Left lung (tissue), 10 donors: ENCODE results near the gene ACOT6. TPM values are rescaled to one million over a fixed set of nuclear protein-coding genes. Genes with fewer than 3 reads are reported as not detected.

ENCODE experiments used
- ATAC-seq: fragments of 200-7000 bp; cut with Tn5 transposase; one replicate; pipeline ENCODE4 v1.9.1; 2020; ENCODE audit warnings: moderate library complexity
- DNase-seq, 4 donors: peaks; one replicate each; pipeline ENCODE4 v3.0.0-alpha.2; 2013 to 2020
- H3K27ac ChIP-seq, 2 donors: fragments of 200-600 bp; sonication (generic) in 1 of 2; one replicate each; pipeline versions ENCODE4 v1.5.0 to v1.8.0; 2020 to 2021
- H3K27me3 ChIP-seq, 2 donors: fragments of 200-600 bp; sonication (generic) in 1 of 2; one replicate each; pipeline versions ENCODE4 v1.5.0 to v1.8.0; 2020 to 2021
- H3K36me3 ChIP-seq, 2 donors: fragments of 200-600 bp; sonication (generic) in 1 of 2; one replicate each; pipeline versions ENCODE4 v1.5.0 to v1.8.0; 2020 to 2021
- H3K4me1 ChIP-seq, 2 donors: fragments of 200-600 bp; one replicate each; pipeline ENCODE4 v1.8.0; 2021
- H3K4me3 ChIP-seq, 2 donors: fragments of 200-600 bp; sonication (generic) in 1 of 2; one replicate each; pipeline versions ENCODE4 v1.5.0 to v1.8.0; 2020 to 2021; ENCODE audit warnings: mild to moderate bottlenecking in 1 of 2
- H3K9me3 ChIP-seq, 2 donors: fragments of 200-600 bp; sonication (generic) in 1 of 2; one replicate each; pipeline versions ENCODE4 v1.5.0 to v1.8.0; 2020 to 2021
- intact Hi-C, 2 donors: fragments of 100-400 bp; cut with DNase I; formaldehyde crosslinking; loops; one replicate each; pipeline versions ENCODE4 v1.11.2 to v1.14.2; 2022
- polyA plus RNA-seq, 6 donors: library from polyadenylated mRNA; unstranded; fragments of 120-200 nt; gene quantifications; one replicate each; pipeline ENCODE4 v1.2.1, GENCODE V29; 2013; ENCODE audit not compliant: insufficient read length in 6 of 6
- total RNA-seq, 2 donors: library from RNA; stranded (reverse); fragmentation: NEBNext Ultra II Directional; extraction: Animal tissue kit (Norgen Biotek cat#: 25700); gene quantifications; one replicate each; pipeline ENCODE4 v1.2.1, GENCODE V29; 2021
- TF ChIP-seq, protein P1 (sequence below), 2 donors: fragments of 200-600 bp; sonication (generic) in 1 of 2; IDR thresholded peaks; one replicate each; pipeline versions ENCODE4 v1.5.0 to v1.8.0; 2021; ENCODE audit warnings: antibody characterized with exemption in 2 of 2
- donor health status: DM: no; HTN: yes; CAD: no.
- donor health status: DM: no; HTN: no; CAD: no.

The ACOT6 gene
- total and polyA plus RNA-seq, 8 donors, result not detected

DNA sequence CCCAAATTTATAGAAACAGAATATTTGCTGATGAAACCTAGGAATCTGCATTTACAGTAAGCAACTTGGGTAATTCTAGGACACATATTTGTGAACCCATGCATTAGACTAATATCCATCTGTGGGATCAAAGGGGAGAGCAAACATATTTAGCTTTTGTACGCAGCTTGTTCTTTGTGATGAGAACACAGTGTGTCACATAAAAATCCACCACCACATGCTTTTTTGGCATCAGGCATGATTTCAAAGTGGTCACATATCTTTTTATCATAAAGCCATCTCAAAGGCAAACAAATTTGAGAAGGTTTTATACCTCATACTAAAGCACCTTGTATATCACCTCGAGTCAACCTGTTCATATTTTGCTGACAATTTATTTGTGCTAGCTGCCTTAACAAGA is 48.2 kb downstream of the ACOT6 start:
- no peak for DNase-seq
- Histone ChIP-seq H3K4me3 (no peak overlapping the region), H3K9me3 (no peaks in the 10 kb centered on the region), H3K27ac (no peak overlapping the region), H3K4me1 (no peaks in the 10 kb centered on the region), H3K27me3 (no peaks in the 10 kb centered on the region), H3K36me3 (peaks cover 0 to 8% of the 10 kb centered on the region in 2 donors)
- intact Hi-C loops, result no loop called here
- TF ChIP-seq, protein P1, sequence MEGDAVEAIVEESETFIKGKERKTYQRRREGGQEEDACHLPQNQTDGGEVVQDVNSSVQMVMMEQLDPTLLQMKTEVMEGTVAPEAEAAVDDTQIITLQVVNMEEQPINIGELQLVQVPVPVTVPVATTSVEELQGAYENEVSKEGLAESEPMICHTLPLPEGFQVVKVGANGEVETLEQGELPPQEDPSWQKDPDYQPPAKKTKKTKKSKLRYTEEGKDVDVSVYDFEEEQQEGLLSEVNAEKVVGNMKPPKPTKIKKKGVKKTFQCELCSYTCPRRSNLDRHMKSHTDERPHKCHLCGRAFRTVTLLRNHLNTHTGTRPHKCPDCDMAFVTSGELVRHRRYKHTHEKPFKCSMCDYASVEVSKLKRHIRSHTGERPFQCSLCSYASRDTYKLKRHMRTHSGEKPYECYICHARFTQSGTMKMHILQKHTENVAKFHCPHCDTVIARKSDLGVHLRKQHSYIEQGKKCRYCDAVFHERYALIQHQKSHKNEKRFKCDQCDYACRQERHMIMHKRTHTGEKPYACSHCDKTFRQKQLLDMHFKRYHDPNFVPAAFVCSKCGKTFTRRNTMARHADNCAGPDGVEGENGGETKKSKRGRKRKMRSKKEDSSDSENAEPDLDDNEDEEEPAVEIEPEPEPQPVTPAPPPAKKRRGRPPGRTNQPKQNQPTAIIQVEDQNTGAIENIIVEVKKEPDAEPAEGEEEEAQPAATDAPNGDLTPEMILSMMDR (IDR thresholded peaks at IDR 0.05), result no peak
- no peak for ATAC-seq

DNA sequence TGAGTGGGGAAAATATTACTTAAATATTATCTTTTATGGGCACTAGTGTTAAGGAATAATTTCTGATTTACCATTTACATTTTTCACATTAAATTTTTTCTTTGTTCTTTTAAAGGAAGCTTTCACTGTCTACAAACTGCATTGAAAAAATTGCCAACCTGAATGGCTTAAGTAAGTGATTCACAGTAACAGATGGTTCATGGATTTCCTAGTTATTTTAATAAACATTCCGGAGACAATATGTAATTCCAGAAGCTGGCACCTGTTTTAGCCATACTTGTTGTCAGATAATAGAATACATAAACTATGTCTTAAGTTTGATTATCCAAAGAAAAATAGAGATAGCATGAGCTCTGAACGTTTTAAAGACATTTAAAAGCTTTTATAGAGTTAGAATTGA is 49.6 kb downstream of the ACOT6 start:
- Histone ChIP-seq H3K9me3 (no peaks in the 10 kb centered on the region), H3K4me3 (no peak overlapping the region), H3K36me3 (peaks cover 0 to 8% of the 10 kb centered on the region in 2 donors), H3K27me3 (no peaks in the 10 kb centered on the region), H3K27ac (no peak overlapping the region), H3K4me1 (no peaks in the 10 kb centered on the region)
- ATAC-seq, result no peak
- TF ChIP-seq, protein P1 (IDR thresholded peaks at IDR 0.05), result no peak
- no peak for DNase-seq
- intact Hi-C loops, result no loop called here

DNA sequence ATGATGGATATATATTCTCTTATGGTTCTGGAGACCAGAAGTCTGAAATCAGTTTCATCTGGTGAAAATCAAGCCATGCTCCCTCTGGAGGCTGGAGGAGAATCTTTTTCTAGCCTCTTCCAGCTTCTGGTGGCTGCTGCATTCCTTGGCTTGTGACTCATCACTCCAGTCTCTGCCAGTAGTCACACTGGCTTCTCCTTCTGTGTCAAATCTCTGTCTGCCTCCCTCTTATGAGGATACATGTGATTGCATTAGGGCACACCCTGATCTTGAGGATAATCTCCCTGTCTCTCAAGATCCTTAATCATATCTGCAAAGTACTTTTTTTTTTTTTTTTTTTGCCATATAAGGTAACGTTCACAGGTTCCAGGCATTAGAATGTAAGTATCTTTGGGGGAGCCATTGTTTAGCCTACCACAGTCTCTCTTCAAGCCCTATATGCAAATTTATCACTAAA is 50.2 kb downstream of the ACOT6 start:
- no peaks in the 10 kb centered on the region for H3K9me3 ChIP-seq
- intact Hi-C loops, result no loop called here
- TF ChIP-seq, protein P1 (IDR thresholded peaks at IDR 0.05), result no peak
- DNase-seq, result peak in 1 of 4 donors; percentile 41
- no peaks in the 10 kb centered on the region for H3K27me3 ChIP-seq
- no peaks in the 10 kb centered on the region for H3K4me1 ChIP-seq
- H3K4me3 ChIP-seq, result no peak overlapping the region
- ATAC-seq, result peak; percentile 87
- H3K27ac ChIP-seq, result no peak overlapping the region
- H3K36me3 ChIP-seq, result peaks cover 0 to 8% of the 10 kb centered on the region in 2 donors

DNA sequence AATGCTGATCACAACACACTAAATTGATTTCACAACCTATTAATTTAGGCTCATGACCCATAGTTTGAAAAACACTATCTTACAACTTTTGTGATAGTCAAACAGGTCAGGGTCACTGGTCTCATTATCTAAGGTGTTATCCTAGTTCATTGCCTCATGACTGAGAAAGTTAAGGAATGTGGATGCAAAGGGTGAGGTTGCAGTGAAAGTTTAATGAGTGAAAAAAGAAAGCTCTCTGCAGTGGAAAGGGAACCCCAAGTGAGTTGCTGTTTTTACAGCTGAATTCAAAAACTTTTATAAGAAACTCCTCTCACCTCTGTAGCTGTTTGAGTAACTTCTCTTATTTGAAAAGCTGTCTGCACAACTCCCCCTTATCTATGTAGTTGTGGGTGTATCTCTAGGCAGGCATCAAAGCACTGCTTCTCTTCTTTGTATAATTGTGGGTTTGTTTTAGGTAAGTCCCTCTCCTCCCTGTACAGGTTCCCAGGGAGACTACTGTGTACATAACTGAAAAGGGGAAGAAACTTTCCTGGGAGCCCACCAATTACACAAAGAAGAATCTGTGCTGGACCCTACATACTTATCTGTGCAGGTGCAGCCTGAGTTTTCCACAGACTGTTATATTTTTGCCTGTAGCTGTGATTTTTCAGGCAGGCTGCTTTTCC is 51.4 kb downstream of the ACOT6 start:
- H3K4me1 ChIP-seq, result no peaks in the 10 kb centered on the region
- peaks cover 0 to 8% of the 10 kb centered on the region in 2 donors for H3K36me3 ChIP-seq
- ATAC-seq, result no peak
- DNase-seq, result no peak
- TF ChIP-seq, protein P1 (IDR thresholded peaks at IDR 0.05), result no peak
- H3K4me3 ChIP-seq, result no peak overlapping the region
- no peaks in the 10 kb centered on the region for H3K27me3 ChIP-seq
- no peak overlapping the region for H3K27ac ChIP-seq
- intact Hi-C loops, result no loop called here
- H3K9me3 ChIP-seq, result no peaks in the 10 kb centered on the region

DNA sequence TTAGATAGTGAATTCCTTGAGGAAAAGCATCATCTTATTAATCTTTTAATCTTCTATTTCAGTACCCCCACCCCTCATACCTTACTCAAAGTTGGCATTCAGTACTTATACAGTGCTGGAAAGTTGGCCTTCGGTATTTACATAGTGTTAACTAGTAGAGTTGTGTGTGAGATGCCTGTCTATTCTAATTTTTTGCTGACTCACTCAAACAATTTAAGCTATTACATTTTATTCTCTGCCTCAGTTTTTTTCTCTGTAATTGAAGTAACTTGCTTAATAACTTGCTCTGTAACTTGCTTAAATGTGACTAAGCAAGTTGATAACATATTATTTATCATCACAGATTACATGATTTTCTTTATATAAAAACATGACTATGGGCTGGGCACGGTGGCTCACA is 52.8 kb downstream of the ACOT6 start:
- H3K4me3 ChIP-seq, result no peak overlapping the region

More for the DNA sequence above, 52.8 kb downstream of the ACOT6 start:
- DNase-seq (no peak), ATAC-seq (no peak)
- intact Hi-C loops, result no loop called here
- H3K27ac ChIP-seq, result no peak overlapping the region
- H3K9me3 ChIP-seq, result no peaks in the 10 kb centered on the region
- TF ChIP-seq, protein P1 (IDR thresholded peaks at IDR 0.05), result no peak
- H3K36me3 ChIP-seq, result peaks cover 0 to 5% of the 10 kb centered on the region in 2 donors
- H3K27me3 ChIP-seq, result no peaks in the 10 kb centered on the region
- no peaks in the 10 kb centered on the region for H3K4me1 ChIP-seq
